Common myeloid progenitor, CD34-positive (primary cell): ENCODE measurements around the gene FMNL2.

Experiments
- CTCF ChIA-PET: fragments of 350-600 bp; sonication (Branson Sonifier 250); formaldehyde crosslinking; loops from one replicate; lab custom pipeline; 2021; ENCODE audit warnings: antibody characterized with exemption; lab: Charles Lee
- POLR2A ChIA-PET: fragments of 350-600 bp; sonication (Branson Sonifier 250); formaldehyde crosslinking; loops from one replicate; lab custom pipeline; 2021; ENCODE audit warnings: antibody characterized with exemption; lab: Charles Lee
- DNase-seq, 3 donors: peaks; one replicate each; pipeline versions ENCODE4 v3.0.0 to v3.0.0-alpha.2; 2013
- H3K27ac ChIP-seq, 2 experiments: 1 replicate in 1 of 2; 2 replicates in 1 of 2; pipeline ENCODE4 v1.7.0; 2013; ENCODE audit warnings: inconsistent platforms in 2 of 2, low read length in 2 of 2, mild to moderate bottlenecking in 2 of 2, low read depth in 1 of 2, moderate library complexity in 1 of 2; ENCODE audit not compliant: severe bottlenecking in 2 of 2, insufficient read depth in 1 of 2, poor library complexity in 1 of 2
- H3K27me3 ChIP-seq, 5 experiments: replicated peaks in 2 of 5; 1 replicate in 3 of 5; 2 replicates in 2 of 5; pipeline versions ENCODE4 v1.6.1 to v1.7.0; 2013; ENCODE audit warnings: low read length in 4 of 5, mild to moderate bottlenecking in 2 of 5, moderate library complexity in 2 of 5, inconsistent platforms in 1 of 5; ENCODE audit not compliant: insufficient read depth in 5 of 5, control insufficient read depth in 4 of 5
- H3K36me3 ChIP-seq, 4 experiments: 1 replicate in 2 of 4; 2 replicates in 2 of 4; pipeline versions ENCODE4 v1.6.1 to v1.7.0; 2013; ENCODE audit warnings: low read length in 3 of 4, control low read depth in 1 of 4, mild to moderate bottlenecking in 1 of 4; ENCODE audit not compliant: control insufficient read depth in 4 of 4, insufficient read depth in 4 of 4
- H3K4me1 ChIP-seq, 4 experiments: 1 replicate in 3 of 4; 2 replicates in 1 of 4; pipeline versions ENCODE4 v1.6.1 to v1.7.1; 2013; ENCODE audit warnings: low read length in 3 of 4, mild to moderate bottlenecking in 3 of 4, control low read depth in 1 of 4, inconsistent platforms in 1 of 4, moderate library complexity in 1 of 4; ENCODE audit not compliant: control insufficient read depth in 4 of 4, insufficient read depth in 4 of 4; ENCODE audit errors: control extremely low read depth in 1 of 4
- H3K4me3 ChIP-seq, 7 experiments: 1 replicate in 4 of 7; 2 replicates in 3 of 7; pipeline versions ENCODE4 v1.5.1 to v1.7.0; 2013; ENCODE audit warnings: mild to moderate bottlenecking in 7 of 7, low read length in 6 of 7, moderate library complexity in 6 of 7, inconsistent platforms in 2 of 7, low read depth in 2 of 7, control low read depth in 1 of 7; ENCODE audit not compliant: insufficient read depth in 4 of 7, control insufficient read depth in 1 of 7; ENCODE audit errors: extremely low read depth in 1 of 7
- H3K9me3 ChIP-seq, 5 experiments: 1 replicate in 4 of 5; 2 replicates in 1 of 5; pipeline versions ENCODE4 v1.6.1 to v1.7.1; 2013; ENCODE audit warnings: low read length in 4 of 5, mild to moderate bottlenecking in 2 of 5, inconsistent platforms in 1 of 5, low read depth in 1 of 5, moderate library complexity in 1 of 5; ENCODE audit not compliant: control insufficient read depth in 4 of 5, insufficient read depth in 2 of 5; ENCODE audit errors: control extremely low read depth in 1 of 5
- WGBS: methylation state at CpG from one replicate; pipeline ENCODE4 v1.1.5; 2013; ENCODE audit not compliant: insufficient coverage; 5-methylcytosine and 5-hydroxymethylcytosine counted together

FMNL2 gene

GRCh38 chr2:152445375-152445774 lies 110.4 kb downstream of the FMNL2 start:
- Histone ChIP-seq H3K4me3 (no peak overlapping the region), H3K27me3 (no peaks in the 10 kb centered on the region), H3K9me3 (no peaks in the 10 kb centered on the region), H3K36me3 (no peaks in the 10 kb centered on the region), H3K27ac (no peak overlapping the region), H3K4me1 (peaks cover 0 to 5% (median under 1%) of the 10 kb centered on the region in 4 experiments)
- ChIA-PET POLR2A (no interaction called here), CTCF (interaction anchor here (1.2 kb wide), 1 partner anchor 127 kb away, joined by 3 read pairs; no protein-coding TSS in a partner anchor)
- 50% methylated on average over 1 of the region's 2 CpGs for WGBS
- no peak for DNase-seq

GRCh38 chr2:152445791-152446201 lies 110.8 kb downstream of the FMNL2 start:
- Histone ChIP-seq H3K4me1 (peaks cover 0 to 5% (median under 1%) of the 10 kb centered on the region in 4 experiments), H3K27me3 (no peaks in the 10 kb centered on the region), H3K9me3 (no peaks in the 10 kb centered on the region), H3K36me3 (no peaks in the 10 kb centered on the region), H3K4me3 (no peak overlapping the region), H3K27ac (no peak overlapping the region)
- POLR2A ChIA-PET, result no interaction called here
- 92% methylated on average over 2 of the region's 3 CpGs for WGBS
- CTCF ChIA-PET, result interaction anchor here (1.2 to 1.3 kb wide), 2 partner anchors 12 to 127 kb away, joined by 3 to 4 read pairs; no protein-coding TSS in a partner anchor
- no peak for DNase-seq

- no peak overlapping the region for H3K27ac ChIP-seq
- CTCF ChIA-PET, result interaction anchor here (1.2 to 1.3 kb wide), 2 partner anchors 13 to 128 kb away, joined by 3 to 4 read pairs; no protein-coding TSS in a partner anchor
- WGBS, result no CpG with 5 or more reads among the region's 1 CpG
Observed at GRCh38 chr2:152446213-152446612, 111.2 kb downstream of the FMNL2 start.

GRCh38 chr2:152447897-152448296 lies 112.9 kb downstream of the FMNL2 start:
- no CpG with 5 or more reads among the region's 1 CpG for WGBS
- CTCF ChIA-PET, result no interaction called here
- no peaks in the 10 kb centered on the region for H3K9me3 ChIP-seq
- H3K4me1 ChIP-seq, result peaks cover 0 to 5% (median under 1%) of the 10 kb centered on the region in 4 experiments
- H3K27me3 ChIP-seq, result no peaks in the 10 kb centered on the region
- DNase-seq, result no peak
- POLR2A ChIA-PET, result no interaction called here
- H3K4me3 ChIP-seq, result no peak overlapping the region
- H3K36me3 ChIP-seq, result no peaks in the 10 kb centered on the region
- no peak overlapping the region for H3K27ac ChIP-seq

More at GRCh38 chr2:152446213-152446612, 111.2 kb downstream of the FMNL2 start:
- DNase-seq, result no peak
- Histone ChIP-seq H3K9me3 (no peaks in the 10 kb centered on the region), H3K27me3 (no peaks in the 10 kb centered on the region), H3K4me1 (peaks cover 0 to 5% (median under 1%) of the 10 kb centered on the region in 4 experiments), H3K36me3 (no peaks in the 10 kb centered on the region), H3K4me3 (no peak overlapping the region)
- POLR2A ChIA-PET, result interaction anchor here (0.6 kb wide), 1 partner anchor 24 kb away, joined by 4 read pairs; no protein-coding TSS in a partner anchor

GRCh38 chr2:152448606-152449005 lies 113.6 kb downstream of the FMNL2 start:
- Histone ChIP-seq H3K4me1 (peaks cover 0 to 5% (median under 1%) of the 10 kb centered on the region in 4 experiments), H3K27me3 (no peaks in the 10 kb centered on the region), H3K36me3 (no peaks in the 10 kb centered on the region), H3K4me3 (no peak overlapping the region), H3K9me3 (no peaks in the 10 kb centered on the region), H3K27ac (no peak overlapping the region)
- 100% methylated on average over 5 of the region's 5 CpGs for WGBS
- ChIA-PET POLR2A (no interaction called here), CTCF (no interaction called here)
- DNase-seq, result no peak

- no peaks in the 10 kb centered on the region for H3K36me3 ChIP-seq
- no peak overlapping the region for H3K27ac ChIP-seq
- WGBS, result 100% methylated on average over 3 of the region's 3 CpGs
- CTCF ChIA-PET, result no interaction called here
- no peaks in the 10 kb centered on the region for H3K27me3 ChIP-seq
- no peak overlapping the region for H3K4me3 ChIP-seq
- peaks cover 0 to 5% (median under 1%) of the 10 kb centered on the region in 4 experiments for H3K4me1 ChIP-seq
- POLR2A ChIA-PET, result no interaction called here
- no peaks in the 10 kb centered on the region for H3K9me3 ChIP-seq
- DNase-seq, result no peak
Observed at GRCh38 chr2:152449578-152449977, 114.6 kb downstream of the FMNL2 start.

- DNase-seq, result no peak
- Histone ChIP-seq H3K4me1 (peaks cover 0 to 5% (median under 1%) of the 10 kb centered on the region in 4 experiments), H3K4me3 (no peak overlapping the region), H3K36me3 (no peaks in the 10 kb centered on the region), H3K27me3 (no peaks in the 10 kb centered on the region), H3K27ac (no peak overlapping the region), H3K9me3 (no peaks in the 10 kb centered on the region)
- CTCF ChIA-PET, result no interaction called here
- WGBS, result no CpG with 5 or more reads among the region's 4 CpGs
- POLR2A ChIA-PET, result interaction anchor here (0.7 kb wide), 1 partner anchor 123 kb away, joined by 3 read pairs; no protein-coding TSS in a partner anchor
Observed at GRCh38 chr2:152450176-152450575, 115.2 kb downstream of the FMNL2 start.
